IMR-90 (cell line): ENCODE data around the gene TMEM50A.
"Not testable (repeated sequence)": the region's sequence is repeated elsewhere in the genome, so short reads cannot be mapped to it uniquely, and the experiment has no call there.

Experiments
- FOS ChIP-seq: fragments of 150-350 bp; IDR thresholded peaks from 2 replicates; pipeline ENCODE4 v1.6.1; 2016; ENCODE audit warnings: low read depth, low read length
- POLR2A ChIP-seq: IDR thresholded peaks from 2 replicates; pipeline ENCODE4 v1.6.1; 2012; ENCODE audit warnings: mild to moderate bottlenecking, low read depth, low read length
- RCOR1 ChIP-seq: IDR thresholded peaks from 2 replicates; pipeline ENCODE4 v1.6.1; 2012; ENCODE audit warnings: mild to moderate bottlenecking, low read length, improper control_type of control experiment; ENCODE audit not compliant: insufficient replicate concordance
- TF ChIP-seq, protein P1 (sequence below): conservative IDR thresholded peaks from 2 replicates; pipeline ENCODE4 v1.5.1; 2012; ENCODE audit warnings: mild to moderate bottlenecking, low read depth, low read length, improper control_type of control experiment
- TF ChIP-seq, protein P2 (sequence below): fragments of 150-350 bp; IDR thresholded peaks from 2 replicates; pipeline ENCODE4 v1.6.1; 2017; ENCODE audit warnings: mild to moderate bottlenecking, antibody characterized with exemption, low read length, low read depth

DNA sequence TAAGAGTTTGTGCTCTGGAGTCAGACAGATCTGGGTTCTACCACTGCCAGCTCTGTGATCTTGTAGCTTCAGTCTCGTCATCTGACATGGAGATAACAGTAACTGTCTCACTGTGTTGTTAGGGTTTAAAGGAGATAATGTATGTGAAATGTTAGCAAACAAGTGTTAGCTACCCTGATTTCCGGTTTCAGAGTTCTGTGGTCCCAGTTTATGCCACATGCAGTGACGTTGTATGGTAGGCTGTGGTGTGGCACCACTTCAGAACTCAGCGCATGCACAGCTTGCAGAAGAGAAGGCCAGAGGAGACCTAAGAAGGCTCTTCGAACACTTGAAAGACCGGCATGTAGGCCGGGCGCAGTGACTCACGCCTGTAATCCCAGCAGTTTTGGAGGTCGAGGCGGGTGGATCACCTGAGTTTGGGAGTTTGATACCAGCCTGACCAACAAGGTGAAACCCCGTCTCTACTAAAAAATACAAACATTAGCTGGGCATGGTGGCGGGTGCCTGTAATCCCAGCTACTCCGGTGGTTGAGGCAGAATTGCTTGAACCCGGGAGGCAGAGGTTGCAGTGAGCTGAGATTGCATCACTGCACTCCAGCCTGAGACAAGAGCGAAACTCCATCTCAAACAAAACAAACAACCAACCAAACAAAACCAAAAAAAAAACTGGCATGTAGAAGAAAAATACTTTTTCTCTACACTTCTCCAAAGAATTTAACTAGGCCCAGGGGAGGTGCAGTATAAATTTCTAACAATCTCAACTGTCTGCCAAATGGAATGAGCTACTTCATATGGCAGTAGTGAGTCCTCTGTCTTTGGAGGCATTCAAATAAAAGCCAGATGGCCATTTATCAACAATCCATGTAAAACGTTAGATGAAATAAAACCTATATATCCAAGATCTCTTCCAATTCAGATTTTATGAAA, 10.0 kb upstream of the TMEM50A start:
- TF ChIP-seq POLR2A, RCOR1, FOS: not testable (repeated sequence)
- TF ChIP-seq, protein P1, sequence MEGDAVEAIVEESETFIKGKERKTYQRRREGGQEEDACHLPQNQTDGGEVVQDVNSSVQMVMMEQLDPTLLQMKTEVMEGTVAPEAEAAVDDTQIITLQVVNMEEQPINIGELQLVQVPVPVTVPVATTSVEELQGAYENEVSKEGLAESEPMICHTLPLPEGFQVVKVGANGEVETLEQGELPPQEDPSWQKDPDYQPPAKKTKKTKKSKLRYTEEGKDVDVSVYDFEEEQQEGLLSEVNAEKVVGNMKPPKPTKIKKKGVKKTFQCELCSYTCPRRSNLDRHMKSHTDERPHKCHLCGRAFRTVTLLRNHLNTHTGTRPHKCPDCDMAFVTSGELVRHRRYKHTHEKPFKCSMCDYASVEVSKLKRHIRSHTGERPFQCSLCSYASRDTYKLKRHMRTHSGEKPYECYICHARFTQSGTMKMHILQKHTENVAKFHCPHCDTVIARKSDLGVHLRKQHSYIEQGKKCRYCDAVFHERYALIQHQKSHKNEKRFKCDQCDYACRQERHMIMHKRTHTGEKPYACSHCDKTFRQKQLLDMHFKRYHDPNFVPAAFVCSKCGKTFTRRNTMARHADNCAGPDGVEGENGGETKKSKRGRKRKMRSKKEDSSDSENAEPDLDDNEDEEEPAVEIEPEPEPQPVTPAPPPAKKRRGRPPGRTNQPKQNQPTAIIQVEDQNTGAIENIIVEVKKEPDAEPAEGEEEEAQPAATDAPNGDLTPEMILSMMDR: not testable (repeated sequence)
- TF ChIP-seq, protein P2, sequence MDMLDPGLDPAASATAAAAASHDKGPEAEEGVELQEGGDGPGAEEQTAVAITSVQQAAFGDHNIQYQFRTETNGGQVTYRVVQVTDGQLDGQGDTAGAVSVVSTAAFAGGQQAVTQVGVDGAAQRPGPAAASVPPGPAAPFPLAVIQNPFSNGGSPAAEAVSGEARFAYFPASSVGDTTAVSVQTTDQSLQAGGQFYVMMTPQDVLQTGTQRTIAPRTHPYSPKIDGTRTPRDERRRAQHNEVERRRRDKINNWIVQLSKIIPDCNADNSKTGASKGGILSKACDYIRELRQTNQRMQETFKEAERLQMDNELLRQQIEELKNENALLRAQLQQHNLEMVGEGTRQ: not testable (repeated sequence)
